HCT116 (cell line): ENCODE measurements around the gene EFR3B.

Source experiments
- EGR1 ChIP-seq: IDR thresholded peaks from 2 replicates; pipeline ENCODE4 v1.6.1; 2012; ENCODE audit warnings: low read depth
- EZH2 ChIP-seq: fragments of 200-600 bp; sonication (generic); IDR thresholded peaks from 2 replicates; pipeline ENCODE4 v1.6.1; 2017; ENCODE audit warnings: antibody characterized with exemption, mixed run types
- JUND ChIP-seq: IDR thresholded peaks from 2 replicates; pipeline ENCODE4 v1.6.1; 2012
- MAX ChIP-seq: IDR thresholded peaks from 2 replicates; pipeline ENCODE4 v1.6.1; 2012
- POLR2A ChIP-seq: IDR thresholded peaks from 2 replicates; pipeline ENCODE4 v1.7.0; 2011; ENCODE audit warnings: borderline replicate concordance; ENCODE audit not compliant: insufficient read depth, insufficient read length; ENCODE audit errors: extremely low read depth
- POLR2AphosphoS5 ChIP-seq: IDR thresholded peaks from 2 replicates; pipeline ENCODE4 v1.6.1; 2011; ENCODE audit warnings: mild to moderate bottlenecking, low read depth, low read length, moderate library complexity
- RAD21 ChIP-seq: IDR thresholded peaks from 2 replicates; pipeline ENCODE4 v1.6.1; 2012; ENCODE audit warnings: low read depth, mild to moderate bottlenecking
- REST ChIP-seq: IDR thresholded peaks from 2 replicates; pipeline ENCODE4 v1.6.1; 2012; ENCODE audit warnings: low read depth
- SIN3A ChIP-seq: IDR thresholded peaks from 2 replicates; pipeline ENCODE4 v1.6.1; 2012; ENCODE audit warnings: low read depth
- SRF ChIP-seq: IDR thresholded peaks from 2 replicates; pipeline ENCODE4 v1.6.1; 2012; ENCODE audit warnings: low read depth
- TCF7L2 ChIP-seq: IDR thresholded peaks from 2 replicates; pipeline ENCODE4 v1.7.0; 2011; ENCODE audit warnings: borderline replicate concordance, inconsistent platforms; ENCODE audit not compliant: insufficient read depth, insufficient read length; ENCODE audit errors: extremely low read depth
- YY1 ChIP-seq: IDR thresholded peaks from 2 replicates; pipeline ENCODE4 v1.6.1; 2011; ENCODE audit warnings: low read length, low read depth, moderate library complexity, mild to moderate bottlenecking; ENCODE audit not compliant: insufficient replicate concordance; ENCODE audit errors: extremely low read depth
- ZNF274 ChIP-seq: fragments of 200-500 bp; sonication (Bioruptor generic); IDR thresholded peaks from 2 replicates; pipeline ENCODE4 v1.6.1; 2014; ENCODE audit warnings: mild to moderate bottlenecking, low read depth, low read length, inconsistent platforms
- TF ChIP-seq, protein P1 (sequence below), 3 experiments: fragments of 200-600 bp in 1 of 3; sonication (generic) in 1 of 3; IDR thresholded peaks in 2 of 3; conservative IDR thresholded peaks in 1 of 3; 2 replicates each; pipeline ENCODE4 v1.5.1; 2012 to 2017; ENCODE audit warnings: low read depth in 2 of 3, low read length in 2 of 3, antibody characterized with exemption in 1 of 3, borderline replicate concordance in 1 of 3, control low read depth in 1 of 3, mild to moderate bottlenecking in 1 of 3, mixed read lengths in 1 of 3, mixed run types in 1 of 3, moderate library complexity in 1 of 3; ENCODE audit not compliant: insufficient read depth in 1 of 3

DNA sequence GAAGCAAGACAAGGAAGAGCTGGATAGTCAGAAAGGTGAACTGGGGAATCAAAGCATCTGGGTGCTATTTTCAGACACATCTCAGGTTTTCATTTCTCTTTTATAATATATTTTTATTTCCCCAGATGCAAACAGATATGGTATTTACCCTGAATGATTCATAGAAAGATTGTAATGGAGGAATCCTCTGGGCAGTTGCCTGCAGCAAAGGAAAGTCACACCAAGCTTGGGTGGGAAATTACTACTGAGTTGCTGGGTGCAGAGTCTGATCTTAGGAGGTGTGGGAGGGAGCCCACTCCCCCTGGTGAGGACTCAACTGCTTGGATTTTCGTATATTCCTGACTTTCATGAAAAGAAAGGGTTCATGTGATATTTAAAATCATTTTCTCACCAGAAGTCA, 2.1 kb downstream of the EFR3B start:
- no peak for TF ChIP-seq EGR1
- TF ChIP-seq, protein P1, sequence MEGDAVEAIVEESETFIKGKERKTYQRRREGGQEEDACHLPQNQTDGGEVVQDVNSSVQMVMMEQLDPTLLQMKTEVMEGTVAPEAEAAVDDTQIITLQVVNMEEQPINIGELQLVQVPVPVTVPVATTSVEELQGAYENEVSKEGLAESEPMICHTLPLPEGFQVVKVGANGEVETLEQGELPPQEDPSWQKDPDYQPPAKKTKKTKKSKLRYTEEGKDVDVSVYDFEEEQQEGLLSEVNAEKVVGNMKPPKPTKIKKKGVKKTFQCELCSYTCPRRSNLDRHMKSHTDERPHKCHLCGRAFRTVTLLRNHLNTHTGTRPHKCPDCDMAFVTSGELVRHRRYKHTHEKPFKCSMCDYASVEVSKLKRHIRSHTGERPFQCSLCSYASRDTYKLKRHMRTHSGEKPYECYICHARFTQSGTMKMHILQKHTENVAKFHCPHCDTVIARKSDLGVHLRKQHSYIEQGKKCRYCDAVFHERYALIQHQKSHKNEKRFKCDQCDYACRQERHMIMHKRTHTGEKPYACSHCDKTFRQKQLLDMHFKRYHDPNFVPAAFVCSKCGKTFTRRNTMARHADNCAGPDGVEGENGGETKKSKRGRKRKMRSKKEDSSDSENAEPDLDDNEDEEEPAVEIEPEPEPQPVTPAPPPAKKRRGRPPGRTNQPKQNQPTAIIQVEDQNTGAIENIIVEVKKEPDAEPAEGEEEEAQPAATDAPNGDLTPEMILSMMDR (IDR thresholded peaks at IDR 0.05 in 2 of 3, conservative IDR thresholded peaks at IDR 0.05 in 1 of 3; ENCODE audit: borderline replicate concordance in 1 of 3, insufficient read depth in 1 of 3, low read depth in 2 of 3, low read length in 2 of 3), result no peak
- TF ChIP-seq POLR2A, result no peak
- no peak for TF ChIP-seq TCF7L2
- no peak for TF ChIP-seq REST
- TF ChIP-seq SRF, result no peak
- TF ChIP-seq EZH2, result no peak
- no peak for TF ChIP-seq MAX
- no peak for TF ChIP-seq JUND
- TF ChIP-seq YY1, result no peak
- no peak for TF ChIP-seq ZNF274
- TF ChIP-seq SIN3A, result no peak
- TF ChIP-seq POLR2AphosphoS5, result no peak
- no peak for TF ChIP-seq RAD21
